Epithelial cell of esophagus (primary cell): ENCODE measurements around the gene ABCA4.

Source experiments
- DNase-seq: peaks from one replicate; pipeline ENCODE4 v3.0.0; 2010; ENCODE audit warnings: low read depth
- H3K4me3 ChIP-seq: 2 replicates; pipeline ENCODE4 v1.5.1; 2011; ENCODE audit warnings: mild to moderate bottlenecking, low read length, control low read depth
- CTCF ChIP-seq: IDR thresholded peaks from 2 replicates; pipeline ENCODE4 v1.5.1; 2011; ENCODE audit warnings: low read depth, mild to moderate bottlenecking, low read length, control low read depth, inconsistent platforms; ENCODE audit not compliant: insufficient read depth; ENCODE audit errors: missing control alignments

The ABCA4 gene

GRCh38 chr1:94081566-94082344, 39.2 kb downstream of the ABCA4 start:
- TF ChIP-seq CTCF: no peak
- H3K4me3 ChIP-seq: no peak overlapping the region
- DNase-seq: peak; percentile 98

- H3K4me3 ChIP-seq: no peak overlapping the region
- no peak for TF ChIP-seq CTCF
- no peak for DNase-seq
Observed at GRCh38 chr1:94079989-94080388, 41.0 kb downstream of the ABCA4 start.

- no peak overlapping the region for H3K4me3 ChIP-seq
- no peak for DNase-seq
- TF ChIP-seq CTCF: no peak
Observed at GRCh38 chr1:94079080-94079940, 41.6 kb downstream of the ABCA4 start.

GRCh38 chr1:94072840-94073522, 48.0 kb downstream of the ABCA4 start:
- no peak overlapping the region for H3K4me3 ChIP-seq
- no peak for DNase-seq
- no peak for TF ChIP-seq CTCF

- DNase-seq: no peak
- H3K4me3 ChIP-seq: no peak overlapping the region
- no peak for TF ChIP-seq CTCF
Observed at GRCh38 chr1:94071976-94072375, 49.0 kb downstream of the ABCA4 start.

- no peak overlapping the region for H3K4me3 ChIP-seq
- no peak for TF ChIP-seq CTCF
- DNase-seq: no peak
Observed at GRCh38 chr1:94071391-94071790, 49.6 kb downstream of the ABCA4 start.
